Measurements from ENCODE around the gene GGT6.

Gene GGT6

GRCh38 chr17:4572131-4572530 is 11.8 kb upstream of the GGT6 start:
- DNase-seq, result no peak

- no peak for DNase-seq
Observed at GRCh38 chr17:4569591-4569990, 9.2 kb upstream of the GGT6 start.

GRCh38 chr17:4566785-4567184 is 6.4 kb upstream of the GGT6 start:
- DNase-seq, result peak; percentile 64

GRCh38 chr17:4565209-4566141 is 5.1 kb upstream of the GGT6 start:
- DNase-seq, result peak; percentile 73

GRCh38 chr17:4562015-4562969 is 1.9 kb upstream of the GGT6 start:
- DNase-seq, result no peak

GRCh38 chr17:4560837-4561256 is 470 bp upstream of the GGT6 start:
- no peak for DNase-seq

GRCh38 chr17:4559966-4560365 is 411 bp downstream of the GGT6 start:
- no peak for DNase-seq

- no peak for DNase-seq
Observed at GRCh38 chr17:4559139-4559791, 1.1 kb downstream of the GGT6 start.

- DNase-seq, result no peak
Observed at GRCh38 chr17:4558347-4558971, 1.9 kb downstream of the GGT6 start.

- DNase-seq, result no peak
Observed at GRCh38 chr17:4557626-4558346, 2.6 kb downstream of the GGT6 start.

GRCh38 chr17:4556996-4557395 is 3.4 kb downstream of the GGT6 start:
- DNase-seq, result no peak

GRCh38 chr17:4555873-4556759 is 4.3 kb downstream of the GGT6 start:
- DNase-seq, result no peak

GRCh38 chr17:4554997-4555799 is 5.2 kb downstream of the GGT6 start, which contains the start of gene MYBBP1A:
TSS of gene MYBBP1A (minus strand) at chr17:4555384. CDS start at chr17:4555324, 60 bp downstream.
- peak; percentile 98 for DNase-seq

- no peak for DNase-seq
Observed at GRCh38 chr17:4554441-4554996, 5.9 kb downstream of the GGT6 start.

- no peak for DNase-seq
Observed at GRCh38 chr17:4553669-4554068, 6.7 kb downstream of the GGT6 start.

GRCh38 chr17:4551796-4552525 is 8.4 kb downstream of the GGT6 start:
- DNase-seq, result no peak

GRCh38 chr17:4551141-4551540 is 9.2 kb downstream of the GGT6 start:
- DNase-seq, result peak; percentile 65

- DNase-seq, result no peak
Observed at GRCh38 chr17:4550534-4551039, 9.8 kb downstream of the GGT6 start.
